ENCODE results near the gene OTOL1. TPM values are rescaled to one million over a fixed set of nuclear protein-coding genes. Genes with fewer than 3 reads are reported as not detected.

OTOL1 gene
- polyA plus RNA-seq (2012; ENCODE audit: insufficient read length, low read depth), result not detected

GRCh38 chr3:161496508-161496907 is at the start of gene OTOL1:
Gene OTOL1, plus strand, starts transcription at chr3:161496808. Its CDS starts 0 bp downstream, at chr3:161496808.
- TF ChIP-seq POLR2AphosphoS5 (IDR thresholded peaks at IDR 0.05; ENCODE audit: low read depth, low read length) (no peak), TAF1 (IDR thresholded peaks at IDR 0.05; ENCODE audit: borderline replicate concordance, insufficient read depth, low read length) (no peak), FOXP2 (optimal IDR thresholded peaks at IDR 0.05; ENCODE audit: borderline replicate concordance, extremely low read depth, extremely low read length, insufficient read depth) (no peak), REST (IDR thresholded peaks at IDR 0.05; ENCODE audit: insufficient read depth in 1 of 2, low read depth in 2 of 2, low read length in 2 of 2) (no peak), SIN3A (IDR thresholded peaks at IDR 0.05; ENCODE audit: borderline replicate concordance, insufficient read depth, low read length) (no peak)

GRCh38 chr3:161449785-161450184 is 46.8 kb upstream of the OTOL1 start:
- TF ChIP-seq REST (IDR thresholded peaks at IDR 0.05; ENCODE audit: insufficient read depth in 1 of 2, low read depth in 2 of 2, low read length in 2 of 2), result no peak
- TF ChIP-seq FOXP2 (optimal IDR thresholded peaks at IDR 0.05; ENCODE audit: borderline replicate concordance, extremely low read depth, extremely low read length, insufficient read depth), result no peak
- no peak for TF ChIP-seq POLR2AphosphoS5 (IDR thresholded peaks at IDR 0.05; ENCODE audit: low read depth, low read length)
- no peak for TF ChIP-seq TAF1 (IDR thresholded peaks at IDR 0.05; ENCODE audit: borderline replicate concordance, insufficient read depth, low read length)
- TF ChIP-seq SIN3A (IDR thresholded peaks at IDR 0.05; ENCODE audit: borderline replicate concordance, insufficient read depth, low read length), result no peak

- no peak for TF ChIP-seq FOXP2 (optimal IDR thresholded peaks at IDR 0.05; ENCODE audit: borderline replicate concordance, extremely low read depth, extremely low read length, insufficient read depth)
- TF ChIP-seq POLR2AphosphoS5 (IDR thresholded peaks at IDR 0.05; ENCODE audit: low read depth, low read length), result no peak
- no peak for TF ChIP-seq SIN3A (IDR thresholded peaks at IDR 0.05; ENCODE audit: borderline replicate concordance, insufficient read depth, low read length)
- no peak for TF ChIP-seq REST (IDR thresholded peaks at IDR 0.05; ENCODE audit: insufficient read depth in 1 of 2, low read depth in 2 of 2, low read length in 2 of 2)
- TF ChIP-seq TAF1 (IDR thresholded peaks at IDR 0.05; ENCODE audit: borderline replicate concordance, insufficient read depth, low read length), result no peak
Measured at GRCh38 chr3:161452179-161452578, 44.4 kb upstream of the OTOL1 start.

- TF ChIP-seq POLR2AphosphoS5 (IDR thresholded peaks at IDR 0.05; ENCODE audit: low read depth, low read length) (no peak), TAF1 (IDR thresholded peaks at IDR 0.05; ENCODE audit: borderline replicate concordance, insufficient read depth, low read length) (no peak), REST (IDR thresholded peaks at IDR 0.05; ENCODE audit: insufficient read depth in 1 of 2, low read depth in 2 of 2, low read length in 2 of 2) (no peak), FOXP2 (optimal IDR thresholded peaks at IDR 0.05; ENCODE audit: borderline replicate concordance, extremely low read depth, extremely low read length, insufficient read depth) (no peak), SIN3A (IDR thresholded peaks at IDR 0.05; ENCODE audit: borderline replicate concordance, insufficient read depth, low read length) (no peak)
Measured at GRCh38 chr3:161454615-161455014, 42.0 kb upstream of the OTOL1 start.

GRCh38 chr3:161455962-161456361 is 40.6 kb upstream of the OTOL1 start:
- no peak for TF ChIP-seq POLR2AphosphoS5 (IDR thresholded peaks at IDR 0.05; ENCODE audit: low read depth, low read length)
- TF ChIP-seq REST (IDR thresholded peaks at IDR 0.05; ENCODE audit: insufficient read depth in 1 of 2, low read depth in 2 of 2, low read length in 2 of 2), result no peak
- TF ChIP-seq TAF1 (IDR thresholded peaks at IDR 0.05; ENCODE audit: borderline replicate concordance, insufficient read depth, low read length), result no peak
- TF ChIP-seq FOXP2 (optimal IDR thresholded peaks at IDR 0.05; ENCODE audit: borderline replicate concordance, extremely low read depth, extremely low read length, insufficient read depth), result no peak
- TF ChIP-seq SIN3A (IDR thresholded peaks at IDR 0.05; ENCODE audit: borderline replicate concordance, insufficient read depth, low read length), result no peak

All from PFSK-1 (cell line).